Measurements from ENCODE around the gene PLA2G6.

- TF ChIP-seq, protein P1, sequence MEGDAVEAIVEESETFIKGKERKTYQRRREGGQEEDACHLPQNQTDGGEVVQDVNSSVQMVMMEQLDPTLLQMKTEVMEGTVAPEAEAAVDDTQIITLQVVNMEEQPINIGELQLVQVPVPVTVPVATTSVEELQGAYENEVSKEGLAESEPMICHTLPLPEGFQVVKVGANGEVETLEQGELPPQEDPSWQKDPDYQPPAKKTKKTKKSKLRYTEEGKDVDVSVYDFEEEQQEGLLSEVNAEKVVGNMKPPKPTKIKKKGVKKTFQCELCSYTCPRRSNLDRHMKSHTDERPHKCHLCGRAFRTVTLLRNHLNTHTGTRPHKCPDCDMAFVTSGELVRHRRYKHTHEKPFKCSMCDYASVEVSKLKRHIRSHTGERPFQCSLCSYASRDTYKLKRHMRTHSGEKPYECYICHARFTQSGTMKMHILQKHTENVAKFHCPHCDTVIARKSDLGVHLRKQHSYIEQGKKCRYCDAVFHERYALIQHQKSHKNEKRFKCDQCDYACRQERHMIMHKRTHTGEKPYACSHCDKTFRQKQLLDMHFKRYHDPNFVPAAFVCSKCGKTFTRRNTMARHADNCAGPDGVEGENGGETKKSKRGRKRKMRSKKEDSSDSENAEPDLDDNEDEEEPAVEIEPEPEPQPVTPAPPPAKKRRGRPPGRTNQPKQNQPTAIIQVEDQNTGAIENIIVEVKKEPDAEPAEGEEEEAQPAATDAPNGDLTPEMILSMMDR (IDR thresholded peaks at IDR 0.05) = peak in 2 of 4 experiments; percentile 38 to 47
- TF ChIP-seq POLR2AphosphoS5 (IDR thresholded peaks at IDR 0.05) = peak; percentile 85
These were observed 112.0 kb downstream of the PLA2G6 start for GRCh38 chr22:38069372-38070249.

All from prostate gland (tissue), 2 donors.